Eye (tissue), 1 donor: Measurements from ENCODE around the gene FNDC8.
"Not testable (repeated sequence)": the region's sequence is repeated elsewhere in the genome, so short reads cannot be mapped to it uniquely, and the experiment has no call there.

Experiments used
- DNase-seq: peaks from one replicate; pipeline ENCODE4 v3.0.0-alpha.2; 2015

FNDC8 gene

DNA sequence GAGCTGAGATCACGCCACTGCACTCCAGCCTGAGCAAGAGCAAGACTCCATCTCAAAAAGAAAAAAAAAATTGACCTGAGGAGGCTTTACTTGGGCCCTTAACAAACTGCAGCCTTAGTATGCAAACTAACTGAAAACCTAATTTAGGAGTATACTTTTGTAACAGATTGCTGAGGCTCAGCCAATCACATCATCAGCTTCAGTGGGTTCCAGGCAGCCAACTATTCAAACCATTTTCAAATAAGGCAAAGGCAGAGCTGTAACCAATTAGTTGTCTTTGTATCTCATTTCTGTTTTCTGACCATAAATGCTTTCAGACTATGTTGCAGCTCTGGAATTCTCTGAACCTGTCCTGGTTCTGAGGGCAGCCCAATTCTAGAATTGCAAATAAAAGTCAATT lies 25.7 kb upstream of the FNDC8 start:
- no peak for DNase-seq

DNA sequence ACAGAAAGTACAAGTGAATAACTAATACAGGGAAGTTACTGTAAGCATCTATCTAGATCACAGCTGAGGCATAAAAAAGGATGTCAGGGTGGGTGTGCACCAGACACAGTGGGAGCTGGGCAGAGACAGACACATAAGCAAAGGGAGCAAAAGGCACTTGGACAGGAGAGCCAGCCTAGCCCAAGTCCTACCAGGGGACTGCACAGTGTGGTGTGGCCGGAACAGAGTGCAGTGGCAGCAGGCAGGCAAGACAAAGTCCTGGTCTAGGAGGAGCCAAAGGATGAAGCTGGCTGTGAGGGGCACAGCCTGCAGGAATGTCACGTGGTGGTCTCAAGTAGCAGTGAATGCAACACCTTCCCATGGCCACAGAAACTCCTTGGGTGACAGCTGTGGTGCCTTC lies 23.6 kb upstream of the FNDC8 start:
- DNase-seq = no peak

DNA sequence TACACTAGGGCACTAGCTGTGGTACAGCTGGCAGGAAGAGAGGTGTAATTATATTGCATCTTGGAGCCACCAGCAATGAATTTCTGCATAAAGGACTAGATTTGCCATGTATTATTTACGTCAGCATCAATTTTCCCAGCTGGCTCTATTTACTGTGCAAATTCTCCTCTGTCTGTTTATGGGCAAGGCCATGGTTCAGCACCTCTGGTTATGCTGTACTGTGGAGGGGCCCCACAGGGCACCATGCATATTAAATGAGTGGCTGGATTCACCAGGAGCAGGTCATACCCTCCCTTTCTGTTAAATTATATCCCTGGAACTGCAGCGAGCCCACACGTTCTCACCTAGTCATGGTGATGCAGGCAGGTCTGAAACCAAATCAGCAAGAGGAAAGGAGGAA lies 21.5 kb upstream of the FNDC8 start:
- peak; percentile 42 for DNase-seq

DNA sequence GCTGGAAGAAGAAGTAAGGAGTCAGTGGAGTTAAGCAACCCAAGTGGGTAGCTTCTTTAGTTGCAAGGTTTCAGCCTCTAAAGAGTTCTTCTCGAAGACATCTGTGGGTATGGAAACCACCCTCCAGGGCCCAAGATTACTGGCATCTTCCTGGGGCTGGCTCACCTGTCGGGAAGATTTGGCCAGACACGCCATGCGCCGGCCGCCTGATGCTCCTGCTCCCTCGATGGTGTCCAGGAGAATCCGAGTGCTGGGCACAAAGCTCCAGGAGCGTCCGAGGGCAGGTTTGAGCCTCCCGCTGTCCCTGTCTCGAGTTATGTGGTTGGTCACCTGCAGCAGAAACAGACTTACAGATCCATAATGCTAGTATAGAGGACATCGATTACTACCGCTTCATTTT lies 20.4 kb upstream of the FNDC8 start:
- no peak for DNase-seq

- DNase-seq = no peak
Observed at GRCh38 chr17:35101725-35102124, 19.7 kb upstream of the FNDC8 start.

- no peak for DNase-seq
Observed at GRCh38 chr17:35103271-35103670, 18.1 kb upstream of the FNDC8 start.

DNA sequence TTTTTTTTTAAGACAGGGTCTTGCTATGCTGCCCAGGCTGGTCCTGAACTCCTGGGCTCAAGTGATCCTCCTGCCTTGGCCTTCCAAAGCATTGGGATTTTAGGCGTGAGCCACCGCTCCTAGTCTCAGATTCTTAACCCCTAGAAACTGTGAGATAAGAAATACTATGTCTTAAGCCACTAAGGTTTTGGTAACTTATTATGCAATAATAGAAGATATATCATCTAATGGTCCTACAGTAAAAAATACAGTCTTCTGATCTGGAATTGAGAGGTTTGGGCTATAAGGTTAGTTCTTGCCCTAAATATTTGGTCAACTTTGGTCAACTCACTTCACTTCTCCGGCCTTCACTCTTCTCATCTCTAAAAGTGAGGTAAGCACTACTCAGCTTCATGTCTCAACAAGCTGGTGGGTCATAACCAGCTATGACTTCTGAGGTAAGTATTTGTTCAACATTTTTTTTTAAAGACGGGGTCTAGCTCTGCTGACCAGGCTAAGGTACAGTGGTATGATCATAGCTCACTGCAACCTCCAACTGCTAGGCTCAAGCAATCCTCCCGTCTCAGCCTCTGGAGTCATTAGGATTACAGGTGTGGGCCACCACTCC lies 16.5 kb upstream of the FNDC8 start:
- no peak for DNase-seq

GRCh38 chr17:35110791-35111190 lies 10.6 kb upstream of the FNDC8 start:
- not testable (repeated sequence) for DNase-seq

- no peak for DNase-seq
Observed at GRCh38 chr17:35116845-35117244, 4.6 kb upstream of the FNDC8 start.

DNA sequence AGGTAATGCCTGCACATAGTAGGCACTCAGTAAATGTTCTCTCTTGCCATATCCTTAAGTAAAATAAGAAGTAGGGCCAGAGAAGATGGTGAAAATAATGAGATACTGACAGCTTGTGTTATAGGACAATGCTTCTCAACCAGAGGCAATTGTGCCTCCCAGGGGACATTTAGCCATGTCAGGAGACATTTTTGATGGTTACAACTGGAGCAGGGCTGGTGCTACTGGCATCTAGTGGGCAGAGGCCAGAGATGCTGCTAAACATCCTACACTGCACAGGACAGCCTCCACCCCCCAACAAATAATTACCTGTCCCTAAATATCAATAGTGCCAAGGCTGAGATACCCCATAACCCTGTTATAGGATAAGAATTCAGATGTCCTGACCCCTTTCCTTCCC lies 3.4 kb upstream of the FNDC8 start:
- peak; percentile 42 for DNase-seq

DNA sequence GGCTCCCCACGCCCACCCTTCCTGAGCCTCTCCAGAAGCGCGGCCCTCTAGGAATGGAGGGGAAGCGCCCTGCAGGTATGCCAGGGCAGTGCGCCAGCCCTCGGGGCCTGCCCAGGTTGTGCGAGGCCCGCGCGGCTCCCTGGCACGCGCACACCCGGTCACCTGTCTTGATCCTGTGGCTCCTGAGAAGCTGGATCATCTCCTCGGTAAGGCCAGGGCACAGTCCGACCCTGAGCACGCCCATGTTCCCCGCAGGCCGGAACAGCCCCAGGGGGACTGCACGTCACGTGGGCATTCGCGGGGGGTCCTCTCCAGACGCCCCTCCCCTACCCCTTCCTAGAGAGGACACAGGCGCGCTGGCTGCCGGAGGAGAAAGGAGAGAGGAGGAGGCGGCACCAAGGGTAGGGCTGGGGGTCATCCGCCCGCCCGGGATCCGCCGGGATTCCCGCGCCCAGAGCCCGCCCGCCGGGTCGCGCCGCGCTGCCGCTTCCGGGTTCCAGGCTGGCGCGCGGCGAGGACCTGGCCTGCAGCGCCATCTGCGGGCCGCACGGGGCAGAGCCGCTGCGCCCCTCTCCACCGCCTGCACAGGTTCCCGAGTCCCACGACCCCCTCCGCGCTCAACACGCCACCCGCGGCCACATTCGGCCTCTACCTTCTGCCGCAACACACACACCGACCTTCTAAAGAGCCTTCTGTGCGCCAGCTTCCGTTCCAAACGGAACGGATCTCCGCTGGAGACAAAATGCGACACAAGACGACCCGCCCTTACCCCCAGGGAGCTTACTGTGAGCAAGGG lies 1.8 kb upstream of the FNDC8 start, which contains the start of gene RAD51D:
RAD51D (minus strand) TSS at position 491 of the 796 bp plus-strand sequence; CDS start at position 244, 247 bp downstream.
- DNase-seq = peak; percentile 93

- DNase-seq = no peak
Observed at GRCh38 chr17:35127751-35128514, 6.5 kb downstream of the FNDC8 start.

DNA sequence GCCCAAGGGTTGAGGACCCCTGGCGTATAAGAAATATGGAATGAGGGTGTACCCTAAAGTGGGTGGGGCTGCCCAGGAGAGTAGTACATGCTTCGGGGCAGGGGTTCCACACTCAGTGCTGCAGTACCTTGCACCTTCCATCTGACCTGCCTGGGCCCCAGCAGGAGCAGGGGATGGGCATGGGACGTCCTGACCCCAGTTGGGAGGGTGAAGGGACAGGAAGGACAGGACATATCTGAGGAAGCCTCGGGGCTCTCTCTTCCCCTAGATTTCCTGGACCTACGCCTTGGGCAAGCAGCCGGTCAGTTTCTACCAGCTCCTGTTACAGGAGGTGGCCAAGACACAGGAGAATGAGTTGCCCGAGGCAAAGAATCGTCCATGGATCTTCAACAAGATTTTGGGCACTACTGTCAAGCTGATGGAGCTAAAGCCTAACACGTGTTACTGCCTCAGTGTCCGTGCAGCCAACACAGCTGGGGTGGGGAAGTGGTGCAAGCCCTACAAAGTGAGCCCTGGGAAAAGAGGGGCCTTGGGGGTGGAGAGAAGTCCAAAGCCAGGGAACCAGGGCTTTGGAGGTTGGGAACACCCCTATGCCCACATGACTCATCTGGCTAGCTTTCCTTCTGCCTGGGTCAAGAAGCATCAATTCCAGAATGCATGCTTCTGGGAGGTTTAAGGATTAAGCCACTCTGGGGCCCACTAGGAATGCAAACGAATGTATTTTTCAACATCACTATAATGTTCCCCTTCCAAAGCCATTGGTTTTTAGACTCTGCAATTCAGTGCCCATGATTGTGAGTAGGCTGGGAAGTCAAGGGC lies 7.9 kb downstream of the FNDC8 start:
- DNase-seq = no peak

GRCh38 chr17:35129973-35130351 lies 8.5 kb downstream of the FNDC8 start:
- no peak for DNase-seq

DNA sequence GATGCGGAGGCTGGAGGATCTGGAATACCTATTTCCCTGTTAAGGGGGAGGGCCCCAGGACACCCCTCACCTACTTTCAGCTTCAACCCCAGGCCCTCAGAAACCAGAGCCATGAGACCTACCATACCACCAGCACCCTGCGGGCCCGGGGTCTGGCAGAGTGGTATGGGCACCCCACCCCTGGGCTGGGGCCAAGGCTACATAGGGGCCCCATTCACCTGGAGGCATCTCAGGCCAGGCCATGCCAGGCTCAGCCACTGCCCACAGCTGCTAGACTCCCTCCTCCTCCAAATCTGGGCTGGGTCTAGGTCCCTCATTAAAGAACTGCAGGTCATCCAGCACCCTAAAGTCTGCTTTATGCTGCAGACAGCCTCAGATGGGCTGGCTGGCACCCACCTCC lies 9.0 kb downstream of the FNDC8 start:
- no peak for DNase-seq

DNA sequence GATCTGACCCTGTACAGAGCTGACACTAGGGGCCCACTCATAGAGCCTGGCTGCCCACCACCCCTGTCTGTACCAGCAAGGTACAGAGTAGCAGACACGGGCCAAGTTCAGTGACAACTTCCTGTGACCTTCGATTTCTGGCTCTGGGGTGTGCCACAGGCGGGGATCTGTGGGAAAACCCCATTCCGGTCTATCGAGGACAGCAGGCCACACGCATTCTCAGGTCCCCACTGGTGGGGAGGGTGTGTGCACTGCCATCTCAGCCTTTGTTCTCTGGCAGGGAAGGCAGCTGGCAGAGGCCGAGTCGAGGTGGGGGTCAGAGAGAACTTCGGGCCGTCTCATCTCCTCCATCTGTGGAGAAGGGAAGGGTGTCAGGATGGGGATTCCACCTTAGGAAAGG lies 10.7 kb downstream of the FNDC8 start:
- DNase-seq = no peak

DNA sequence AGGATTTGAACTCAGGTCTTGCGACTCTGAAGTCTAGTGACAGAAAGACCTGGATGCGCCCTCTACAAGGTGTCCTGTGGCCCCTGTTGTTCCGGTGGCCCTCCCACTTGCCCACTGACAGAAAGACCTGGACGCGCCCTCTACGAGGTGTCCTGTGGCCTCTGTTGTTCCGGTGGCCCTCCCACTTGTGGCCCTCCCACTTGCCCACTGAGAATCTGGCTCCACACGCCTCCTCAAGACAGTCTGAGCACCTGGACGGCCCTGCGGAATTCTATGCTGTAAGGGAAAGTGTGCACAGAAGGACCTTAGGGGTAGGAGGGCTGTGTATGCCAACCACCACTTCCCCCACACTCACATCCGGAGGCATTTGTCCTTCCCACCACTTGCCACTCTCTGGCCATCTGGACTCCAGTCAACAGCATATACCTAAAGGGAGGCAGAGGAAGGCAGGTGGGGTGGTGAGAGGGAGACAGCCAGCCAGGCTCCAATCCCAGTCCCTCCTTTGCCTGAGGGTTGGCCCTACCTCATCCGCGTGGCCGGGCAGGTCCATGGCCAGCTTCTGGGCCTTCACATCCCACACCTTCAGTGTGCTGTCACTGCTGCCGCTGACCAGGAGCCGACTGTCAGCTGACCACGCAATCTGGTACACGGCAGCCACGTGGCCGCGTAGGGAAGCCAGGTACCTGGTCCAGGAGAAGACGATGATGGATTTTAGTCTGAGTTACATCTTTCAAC lies 11.6 kb downstream of the FNDC8 start:
- DNase-seq = no peak

DNA sequence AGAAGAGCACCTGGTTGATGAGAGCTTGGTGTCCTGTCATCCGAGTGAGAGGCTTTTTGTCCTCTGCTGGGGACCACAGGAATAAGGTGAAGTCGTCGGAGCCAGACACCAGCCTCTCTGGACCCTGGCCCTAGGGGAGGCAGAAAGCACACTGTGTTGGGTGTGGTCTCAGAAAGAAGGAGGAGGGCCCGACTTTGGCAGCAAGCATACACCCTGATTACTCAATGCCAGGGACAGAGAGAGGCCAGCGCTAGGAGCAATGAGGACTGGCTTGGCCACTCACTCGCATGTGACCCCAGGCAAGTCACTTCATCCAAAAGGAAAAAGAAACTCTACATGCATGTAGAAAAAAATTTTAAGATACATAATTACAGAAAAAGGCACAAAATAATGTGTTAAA lies 13.9 kb downstream of the FNDC8 start:
- DNase-seq = no peak

DNA sequence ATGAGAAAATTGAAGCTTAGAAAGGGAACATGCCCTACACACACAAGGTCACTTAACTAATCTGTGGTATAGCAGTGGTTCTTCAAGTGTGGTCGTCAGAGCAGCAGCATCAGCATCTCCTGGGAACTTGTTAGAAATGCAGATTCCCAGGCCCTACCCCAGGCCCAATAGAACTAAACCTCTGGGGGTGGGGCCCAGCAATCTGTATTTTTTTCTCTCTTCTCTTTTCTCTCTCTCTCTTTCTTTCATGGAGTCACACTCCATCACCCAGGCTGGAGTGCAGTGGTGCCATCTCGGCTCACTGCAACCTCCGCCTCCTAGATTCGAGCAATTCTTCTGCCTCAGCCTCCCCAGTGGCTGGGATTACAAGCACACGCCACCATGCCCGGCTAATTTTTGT lies 16.8 kb downstream of the FNDC8 start:
- DNase-seq = no peak

- DNase-seq = peak; percentile 87
Observed at GRCh38 chr17:35141681-35142466, 20.5 kb downstream of the FNDC8 start, which contains the start of gene NLE1. TSS of gene NLE1 (minus strand) at chr17:35142303. CDS start at chr17:35142275, 28 bp downstream.

DNA sequence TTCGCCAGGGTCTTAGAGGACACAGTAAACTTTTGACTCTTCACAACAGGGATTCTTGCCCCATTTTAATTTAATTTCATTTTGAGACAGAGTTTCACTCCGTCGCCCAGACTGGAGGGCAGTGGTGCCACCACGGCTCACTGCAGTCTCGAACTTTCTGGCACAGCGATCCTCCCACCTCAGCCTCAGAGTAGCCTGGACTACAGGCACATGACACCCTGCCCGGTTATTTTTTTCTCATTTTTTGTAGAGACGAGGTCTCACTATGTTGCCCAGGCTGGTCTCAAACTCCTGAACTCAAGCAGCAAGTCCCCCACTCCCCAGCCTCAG lies 21.0 kb downstream of the FNDC8 start:
- no peak for DNase-seq
